Ascending aorta (tissue), 2 donors: Measurements from ENCODE around the gene NCKAP5. TPM values are rescaled to one million over a fixed set of nuclear protein-coding genes. Genes with fewer than 3 reads are reported as not detected.

Experiments
- DNase-seq, 2 donors: peaks; one replicate each; pipeline ENCODE4 v3.0.0-alpha.2; 2019; ENCODE audit warnings: low spot score in 2 of 2
- H3K27ac ChIP-seq, 2 donors: fragments of 200-600 bp; sonication (generic); one replicate each; pipeline ENCODE4 v1.5.1; 2016 to 2017; ENCODE audit warnings: mild to moderate bottlenecking in 1 of 2
- H3K27me3 ChIP-seq: fragments of 200-600 bp; sonication (generic); one replicate; pipeline ENCODE4 v1.5.1; 2017
- H3K36me3 ChIP-seq, 2 donors: fragments of 200-600 bp; sonication (generic); one replicate each; pipeline ENCODE4 v1.5.1; 2016
- H3K4me1 ChIP-seq, 2 donors: fragments of 200-600 bp; sonication (generic); one replicate each; pipeline ENCODE4 v1.5.1; 2016 to 2017; ENCODE audit warnings: mild to moderate bottlenecking in 1 of 2
- H3K4me3 ChIP-seq, 2 donors: fragments of 200-600 bp; sonication (generic); one replicate each; pipeline ENCODE4 v1.5.1; 2016 to 2017; ENCODE audit warnings: mild to moderate bottlenecking in 1 of 2
- H3K9me3 ChIP-seq, 2 donors: fragments of 200-600 bp; sonication (generic); one replicate each; pipeline ENCODE4 v1.5.1; 2016
- intact Hi-C: fragments of 100-400 bp; cut with DNase I; formaldehyde crosslinking; loops from one replicate; pipeline ENCODE4 v1.15.1; 2023
- total RNA-seq: library from RNA; depleted of rRNA; stranded (reverse); fragments of >200 nt; gene quantifications from one replicate; pipeline ENCODE4 v1.1.0, GENCODE V29; 2016
- TF ChIP-seq, protein P1 (sequence below), 3 experiments: fragments of 200-600 bp in 2 of 3; fragments of 450-650 bp in 1 of 3; sonication (generic) in 2 of 3; IDR thresholded peaks; one replicate each; pipeline ENCODE4 v1.5.1; 2016 to 2019; ENCODE audit warnings: antibody characterized with exemption in 3 of 3, mild to moderate bottlenecking in 1 of 3, moderate library complexity in 1 of 3

NCKAP5 gene
- total RNA-seq, 1 donor from 2014 or later: 0.75 TPM

DNA sequence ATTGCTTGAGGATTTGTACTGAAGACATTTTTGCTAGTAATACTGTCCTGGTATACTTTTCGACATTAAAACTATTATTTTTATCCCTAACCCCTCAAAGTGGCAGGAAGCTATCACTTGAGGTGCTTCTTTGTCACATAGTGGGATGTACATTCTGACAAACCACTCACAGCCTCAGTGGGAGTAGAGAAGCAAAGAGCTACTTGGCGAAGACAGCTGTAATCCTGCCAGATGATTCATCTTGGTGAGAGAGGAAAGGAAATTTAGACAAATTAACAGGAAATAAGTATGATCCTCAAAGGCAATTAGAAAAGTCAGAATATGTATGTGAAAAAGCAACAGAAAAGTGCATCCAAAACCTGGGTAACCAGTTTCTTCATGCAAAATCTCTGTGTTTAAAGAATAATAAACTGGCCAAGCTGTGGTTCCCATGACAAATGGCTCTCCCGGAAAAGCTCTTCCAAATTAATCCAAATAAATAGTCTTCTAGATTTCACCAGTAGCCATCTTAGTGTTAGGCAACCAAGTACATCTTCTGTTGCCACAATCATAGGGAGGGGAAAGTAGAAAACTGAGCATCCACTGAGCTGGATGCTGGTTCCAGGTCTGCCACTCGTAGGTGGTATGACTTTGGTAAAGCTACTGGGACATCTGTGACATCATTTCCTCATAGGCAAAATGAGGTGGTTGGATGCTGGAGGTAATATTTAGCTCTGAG is 590.3 kb downstream of the NCKAP5 start:
- Histone ChIP-seq H3K4me3 (no peak overlapping the region), H3K36me3 (no peaks in the 10 kb centered on the region), H3K9me3 (no peaks in the 10 kb centered on the region), H3K27me3 (no peaks in the 10 kb centered on the region), H3K27ac (no peak overlapping the region), H3K4me1 (no peaks in the 10 kb centered on the region)
- TF ChIP-seq, protein P1, sequence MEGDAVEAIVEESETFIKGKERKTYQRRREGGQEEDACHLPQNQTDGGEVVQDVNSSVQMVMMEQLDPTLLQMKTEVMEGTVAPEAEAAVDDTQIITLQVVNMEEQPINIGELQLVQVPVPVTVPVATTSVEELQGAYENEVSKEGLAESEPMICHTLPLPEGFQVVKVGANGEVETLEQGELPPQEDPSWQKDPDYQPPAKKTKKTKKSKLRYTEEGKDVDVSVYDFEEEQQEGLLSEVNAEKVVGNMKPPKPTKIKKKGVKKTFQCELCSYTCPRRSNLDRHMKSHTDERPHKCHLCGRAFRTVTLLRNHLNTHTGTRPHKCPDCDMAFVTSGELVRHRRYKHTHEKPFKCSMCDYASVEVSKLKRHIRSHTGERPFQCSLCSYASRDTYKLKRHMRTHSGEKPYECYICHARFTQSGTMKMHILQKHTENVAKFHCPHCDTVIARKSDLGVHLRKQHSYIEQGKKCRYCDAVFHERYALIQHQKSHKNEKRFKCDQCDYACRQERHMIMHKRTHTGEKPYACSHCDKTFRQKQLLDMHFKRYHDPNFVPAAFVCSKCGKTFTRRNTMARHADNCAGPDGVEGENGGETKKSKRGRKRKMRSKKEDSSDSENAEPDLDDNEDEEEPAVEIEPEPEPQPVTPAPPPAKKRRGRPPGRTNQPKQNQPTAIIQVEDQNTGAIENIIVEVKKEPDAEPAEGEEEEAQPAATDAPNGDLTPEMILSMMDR (IDR thresholded peaks at IDR 0.05): no peak
- DNase-seq: no peak
- intact Hi-C loops: no loop called here

DNA sequence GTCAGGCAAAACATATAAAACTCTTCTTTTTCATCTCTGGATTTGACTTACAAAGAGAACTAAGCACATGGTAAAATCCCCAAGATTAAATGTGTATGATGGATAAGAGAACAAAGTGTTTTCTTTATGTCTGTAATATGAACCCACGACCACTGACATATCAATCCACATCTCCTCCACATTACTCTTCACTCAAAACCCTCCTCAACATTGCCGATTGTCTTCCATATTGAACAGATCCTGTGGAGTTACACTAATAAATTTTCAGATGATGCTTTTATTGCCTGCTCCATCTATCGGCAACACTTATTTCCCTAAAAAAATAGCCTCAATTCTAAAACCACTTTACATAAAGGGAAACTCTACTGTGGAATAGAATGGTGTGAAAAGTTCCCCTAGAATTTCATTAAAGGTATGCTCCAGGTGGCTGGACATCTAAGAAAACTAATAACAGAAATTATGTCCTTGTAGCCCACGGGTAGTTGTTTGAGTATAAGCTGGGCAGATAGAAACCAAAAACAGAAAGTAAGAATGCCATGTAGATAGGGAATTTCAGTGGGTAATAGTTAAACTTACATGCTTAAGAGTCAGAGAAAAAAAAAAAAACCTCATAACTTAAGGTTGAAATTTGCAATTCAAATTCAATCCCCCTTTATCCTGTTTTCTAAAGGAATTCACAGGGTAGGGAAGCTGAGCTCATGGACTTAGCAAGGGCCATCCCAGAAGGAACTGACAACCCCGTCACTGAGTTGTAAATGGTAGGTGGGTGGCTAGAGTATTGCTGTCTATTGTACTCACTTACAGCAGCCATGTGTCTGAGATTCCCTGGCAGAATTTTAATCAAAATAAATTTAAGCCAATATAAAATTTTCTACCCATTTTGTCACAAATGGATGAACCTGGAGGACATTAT is 592.8 kb downstream of the NCKAP5 start:
- DNase-seq: no peak
- H3K27me3 ChIP-seq: no peaks in the 10 kb centered on the region
- no peak overlapping the region for H3K4me3 ChIP-seq
- no peaks in the 10 kb centered on the region for H3K4me1 ChIP-seq
- TF ChIP-seq, protein P1 (IDR thresholded peaks at IDR 0.05): no peak
- H3K9me3 ChIP-seq: no peaks in the 10 kb centered on the region
- intact Hi-C loops: no loop called here
- no peaks in the 10 kb centered on the region for H3K36me3 ChIP-seq
- H3K27ac ChIP-seq: no peak overlapping the region

DNA sequence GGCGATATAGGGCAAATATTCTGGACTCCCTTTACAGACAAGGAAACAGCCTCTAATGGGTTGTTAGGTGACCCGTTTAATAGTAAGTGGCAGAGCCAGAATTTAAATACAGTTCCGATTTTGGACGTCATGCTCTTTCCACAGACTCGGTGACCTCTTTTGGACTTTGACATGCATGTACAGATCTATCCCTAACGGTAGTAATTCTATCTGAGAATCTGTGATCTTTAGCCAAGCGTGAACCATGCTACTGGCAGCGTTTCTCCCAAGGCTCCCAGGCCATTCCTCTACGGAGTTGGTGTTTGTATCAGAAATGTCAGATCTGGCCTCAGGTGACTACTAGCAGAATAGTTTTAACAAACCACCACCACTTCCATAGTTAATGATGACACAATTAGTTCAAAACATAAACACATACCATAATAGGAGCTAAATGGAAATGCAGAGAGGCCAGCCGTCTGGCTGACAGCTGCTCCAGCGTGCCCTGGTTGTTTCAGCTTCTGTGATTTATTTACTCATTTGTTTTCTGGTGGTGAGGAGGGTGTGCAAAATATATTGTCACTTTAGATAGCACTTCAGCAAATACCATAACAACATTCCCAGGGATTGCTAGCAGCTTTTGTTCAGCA is 593.7 kb downstream of the NCKAP5 start:
- TF ChIP-seq, protein P1 (IDR thresholded peaks at IDR 0.05): no peak

DNA sequence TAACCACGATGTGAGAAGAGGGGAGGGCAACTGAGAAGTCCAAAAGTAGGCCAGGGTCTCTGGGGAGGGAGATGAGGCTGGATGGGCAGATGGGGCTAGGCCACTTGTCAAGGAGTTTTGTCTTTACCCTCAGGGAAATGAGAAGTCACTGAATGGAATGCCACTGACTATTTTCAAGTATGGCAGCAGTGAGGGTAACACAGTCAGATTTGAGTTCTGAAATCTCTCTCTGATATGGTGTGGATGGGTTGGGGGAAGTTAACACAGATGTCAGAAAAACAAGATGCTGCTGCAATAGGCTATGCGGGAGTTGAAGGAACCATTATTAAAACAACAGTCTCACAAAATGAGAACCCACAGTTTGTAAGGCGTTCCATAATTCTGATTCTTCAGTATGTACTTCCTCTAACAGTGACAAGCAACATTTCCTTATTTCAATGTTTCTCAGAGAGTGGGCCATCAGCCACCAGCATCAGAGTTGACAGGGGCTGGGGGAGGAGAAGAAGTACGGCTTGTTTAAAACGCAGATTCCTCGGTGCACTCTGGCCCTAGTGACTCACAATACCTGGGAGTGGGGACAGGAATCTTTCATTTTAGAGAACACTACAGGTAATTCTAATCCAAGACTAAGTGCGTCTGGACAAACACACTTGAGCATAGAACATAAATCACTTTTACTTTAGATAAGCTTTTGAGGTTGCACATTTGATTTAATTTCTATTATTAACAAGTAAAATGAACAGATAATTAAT is 596.8 kb downstream of the NCKAP5 start:
- Histone ChIP-seq H3K36me3 (no peaks in the 10 kb centered on the region), H3K27me3 (no peaks in the 10 kb centered on the region), H3K9me3 (no peaks in the 10 kb centered on the region), H3K27ac (no peak overlapping the region), H3K4me3 (no peak overlapping the region), H3K4me1 (no peaks in the 10 kb centered on the region)
- TF ChIP-seq, protein P1 (IDR thresholded peaks at IDR 0.05): no peak
- DNase-seq: no peak
- intact Hi-C loops: no loop called here

More for the DNA sequence above, 593.7 kb downstream of the NCKAP5 start:
- no peak overlapping the region for H3K27ac ChIP-seq
- H3K27me3 ChIP-seq: no peaks in the 10 kb centered on the region
- no peak overlapping the region for H3K4me3 ChIP-seq
- H3K36me3 ChIP-seq: no peaks in the 10 kb centered on the region
- DNase-seq: no peak
- intact Hi-C loops: no loop called here
- no peaks in the 10 kb centered on the region for H3K4me1 ChIP-seq
- no peaks in the 10 kb centered on the region for H3K9me3 ChIP-seq

DNA sequence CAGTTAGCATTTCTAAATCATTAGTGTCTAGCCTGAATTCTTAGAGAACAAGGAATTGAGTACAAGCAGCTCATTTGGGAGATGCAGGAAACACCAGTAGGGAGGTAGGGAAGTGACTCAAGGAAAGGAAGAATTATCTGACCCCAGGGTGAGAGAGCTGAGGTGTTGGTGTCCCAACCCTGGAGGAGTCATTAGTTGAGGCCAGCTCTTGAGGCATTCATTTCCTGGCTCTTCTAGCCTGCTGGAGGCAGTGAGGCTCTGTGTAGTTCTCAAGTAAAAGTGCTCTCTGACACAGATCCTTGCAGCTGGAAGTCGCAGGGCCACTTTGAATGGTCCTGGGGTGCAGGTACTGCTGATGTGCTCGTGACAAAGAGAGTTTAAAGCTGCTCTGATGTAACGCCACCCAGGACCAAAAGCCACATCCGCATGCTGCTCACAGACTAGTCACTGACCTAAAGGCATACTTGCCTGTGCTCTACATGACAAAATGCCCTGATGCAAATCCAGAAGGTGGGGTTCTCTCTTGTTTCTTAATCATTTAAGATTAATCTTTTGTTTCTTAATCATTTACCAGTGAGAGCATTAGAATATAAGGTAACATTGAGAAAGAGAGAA is 598.8 kb downstream of the NCKAP5 start:
- H3K4me3 ChIP-seq: no peak overlapping the region
- H3K27me3 ChIP-seq: no peaks in the 10 kb centered on the region
- intact Hi-C loops: no loop called here
- no peak overlapping the region for H3K27ac ChIP-seq
- no peaks in the 10 kb centered on the region for H3K36me3 ChIP-seq
- no peak for DNase-seq
- no peaks in the 10 kb centered on the region for H3K4me1 ChIP-seq
- TF ChIP-seq, protein P1 (IDR thresholded peaks at IDR 0.05): no peak
- H3K9me3 ChIP-seq: no peaks in the 10 kb centered on the region
